H1 (cell line): ENCODE measurements around the gene TSPAN3. TPM values are rescaled to one million over a fixed set of nuclear protein-coding genes. Genes with fewer than 3 reads are reported as not detected.

Source experiments
- CTCF ChIA-PET: fragments of 300-600 bp; sonication (Branson Sonifier 250); formaldehyde crosslinking; loops from one replicate; lab custom pipeline; 2021; ENCODE audit not compliant: partially characterized antibody; lab: Charles Lee
- POLR2A ChIA-PET: fragments of 300-600 bp; sonication (Branson Sonifier 250); formaldehyde crosslinking; loops from one replicate; lab custom pipeline; 2021; ENCODE audit warnings: inconsistent platforms; ENCODE audit not compliant: partially characterized antibody; lab: Charles Lee
- DNase-seq, 2 experiments: peaks; one replicate each; pipeline versions ENCODE4 v3.0.0 to v3.0.0-alpha.2; 2010 to 2022; ENCODE audit warnings: low spot score in 2 of 2, low read depth in 1 of 2, mixed read lengths in 1 of 2
- FAIRE-seq: peaks from 2 replicates; lab custom pipeline; 2011; peaks lifted over from hg19 to GRCh38; lab: Jason Lieb, UNC
- H2AFZ ChIP-seq: 2 replicates; pipeline ENCODE4 v1.8.1; 2012; ENCODE audit warnings: low read length, inconsistent platforms
- H2AK5ac ChIP-seq: 2 replicates; pipeline ENCODE4 v1.6.1; 2013; ENCODE audit warnings: low read depth, low read length
- H2BK120ac ChIP-seq: replicated peaks from 2 replicates; pipeline ENCODE3; 2013; ENCODE audit warnings: low read depth, low read length, inconsistent platforms
- H2BK12ac ChIP-seq: 2 replicates; pipeline ENCODE4 v1.6.1; 2013; ENCODE audit warnings: low read depth, low read length
- H2BK15ac ChIP-seq: 2 replicates; pipeline ENCODE4 v1.6.1; 2013; ENCODE audit warnings: low read length
- H2BK20ac ChIP-seq: 2 replicates; pipeline ENCODE4 v1.6.1; 2013; ENCODE audit warnings: low read length
- H2BK5ac ChIP-seq: 2 replicates; pipeline ENCODE4 v1.6.1; 2013; ENCODE audit warnings: low read depth, low read length
- H3K14ac ChIP-seq: 2 replicates; pipeline ENCODE4 v1.6.1; 2013; ENCODE audit warnings: inconsistent platforms; ENCODE audit not compliant: insufficient read length
- H3K18ac ChIP-seq: 2 replicates; pipeline ENCODE4 v1.6.1; 2013; ENCODE audit warnings: low read length; ENCODE audit errors: extremely low read depth
- H3K23ac ChIP-seq: 2 replicates; pipeline ENCODE4 v1.6.1; 2013; ENCODE audit warnings: inconsistent platforms; ENCODE audit not compliant: insufficient read length
- H3K23me2 ChIP-seq: 2 replicates; pipeline ENCODE4 v1.6.1; 2013; ENCODE audit warnings: low read depth, low read length
- H3K27ac ChIP-seq: 2 replicates; pipeline ENCODE4 v1.6.1; 2011; ENCODE audit warnings: low read depth, low read length, inconsistent platforms
- H3K27me3 ChIP-seq, 4 experiments: replicated peaks in 1 of 4; 1 replicate in 1 of 4; 2 replicates in 3 of 4; pipeline versions ENCODE4 v1.6.1 to v1.8.1; 2011 to 2013; ENCODE audit warnings: low read length in 3 of 4, mild to moderate bottlenecking in 3 of 4, inconsistent platforms in 2 of 4, mixed read lengths in 2 of 4, moderate library complexity in 1 of 4; ENCODE audit not compliant: control insufficient read depth in 3 of 4, insufficient read depth in 3 of 4; ENCODE audit errors: extremely low read depth in 1 of 4
- H3K36me3 ChIP-seq, 4 experiments: 2 replicates each; pipeline versions ENCODE4 v1.6.1 to v1.8.1; 2011 to 2013; ENCODE audit warnings: mild to moderate bottlenecking in 4 of 4, low read length in 3 of 4, moderate library complexity in 2 of 4, control low read depth in 1 of 4, inconsistent platforms in 1 of 4; ENCODE audit not compliant: insufficient read depth in 4 of 4, control insufficient read depth in 2 of 4
- H3K4ac ChIP-seq: replicated peaks from 2 replicates; pipeline ENCODE3; 2013; ENCODE audit warnings: low read length, low read depth, mixed read lengths, inconsistent platforms; ENCODE audit not compliant: insufficient read length
- H3K4me1 ChIP-seq, 4 experiments: replicated peaks in 1 of 4; 1 replicate in 1 of 4; 2 replicates in 3 of 4; pipeline versions ENCODE4 v1.6.1 to v1.8.1; 2011 to 2013; ENCODE audit warnings: low read length in 3 of 4, inconsistent platforms in 2 of 4, mixed read lengths in 1 of 4; ENCODE audit not compliant: insufficient read depth in 4 of 4, control insufficient read depth in 3 of 4
- H3K4me2 ChIP-seq, 2 experiments: 2 replicates each; pipeline versions ENCODE4 v1.6.1 to v1.8.1; 2011 to 2013; ENCODE audit warnings: low read depth in 2 of 2, low read length in 2 of 2, control low read depth in 1 of 2, inconsistent platforms in 1 of 2, mild to moderate bottlenecking in 1 of 2; ENCODE audit not compliant: insufficient read depth in 1 of 2
- H3K4me3 ChIP-seq, 4 experiments: fragments of 200-600, 300-600 bp in 1 of 4; sonication (generic), shearing (Covaris generic), sonication (Bioruptor Twin) in 1 of 4; 2 replicates each; pipeline versions ENCODE4 v1.5.1 to v1.8.1; 2011 to 2016; ENCODE audit warnings: low read length in 4 of 4, low read depth in 3 of 4, control low read depth in 2 of 4, inconsistent platforms in 2 of 4, mild to moderate bottlenecking in 2 of 4, mixed read lengths in 1 of 4, moderate library complexity in 1 of 4; ENCODE audit not compliant: insufficient read depth in 2 of 4; ENCODE audit errors: extremely low read depth in 1 of 4
- H3K56ac ChIP-seq: replicated peaks from 2 replicates; pipeline ENCODE3; 2013; ENCODE audit warnings: low read depth, mild to moderate bottlenecking, mixed read lengths, low read length, inconsistent platforms; ENCODE audit not compliant: insufficient read length
- H3K79me1 ChIP-seq: 2 replicates; pipeline ENCODE4 v1.6.1; 2013; ENCODE audit warnings: low read depth, low read length, control low read depth
- H3K79me2 ChIP-seq, 2 experiments: 2 replicates each; pipeline versions ENCODE4 v1.6.1 to v1.8.1; 2012 to 2013; ENCODE audit warnings: low read length in 2 of 2, mild to moderate bottlenecking in 2 of 2, inconsistent platforms in 1 of 2; ENCODE audit not compliant: insufficient read depth in 2 of 2, control insufficient read depth in 1 of 2
- H3K9ac ChIP-seq, 4 experiments: replicated peaks in 1 of 4; 1 replicate in 1 of 4; 2 replicates in 3 of 4; pipeline versions ENCODE4 v1.6.1 to v1.8.1; 2011 to 2013; ENCODE audit warnings: low read depth in 3 of 4, low read length in 3 of 4, control low read depth in 2 of 4, mild to moderate bottlenecking in 2 of 4, moderate library complexity in 2 of 4, inconsistent platforms in 1 of 4; ENCODE audit errors: extremely low read depth in 1 of 4
- H3K9me3 ChIP-seq, 2 experiments: 2 replicates each; pipeline versions ENCODE4 v1.6.1 to v1.8.1; 2012 to 2013; ENCODE audit warnings: mild to moderate bottlenecking in 2 of 2, moderate library complexity in 2 of 2, control low read depth in 1 of 2, inconsistent platforms in 1 of 2, low read depth in 1 of 2, low read length in 1 of 2, mixed read lengths in 1 of 2; ENCODE audit not compliant: insufficient read depth in 2 of 2
- H4K20me1 ChIP-seq, 2 experiments: replicated peaks in 1 of 2; 2 replicates each; pipeline versions ENCODE3 to v1.8.1; 2011 to 2013; ENCODE audit warnings: inconsistent platforms in 2 of 2, low read length in 2 of 2, mild to moderate bottlenecking in 1 of 2; ENCODE audit not compliant: insufficient read depth in 2 of 2, control insufficient read depth in 1 of 2
- H4K5ac ChIP-seq: 2 replicates; pipeline ENCODE4 v1.6.1; 2013; ENCODE audit warnings: low read length, low read depth, mixed read lengths, inconsistent platforms; ENCODE audit not compliant: insufficient read length
- H4K8ac ChIP-seq: 2 replicates; pipeline ENCODE4 v1.8.0; 2013; ENCODE audit warnings: mild to moderate bottlenecking, moderate library complexity, low read length, inconsistent platforms; ENCODE audit not compliant: insufficient read depth; ENCODE audit errors: extremely low read depth
- H4K91ac ChIP-seq: replicated peaks from 2 replicates; pipeline ENCODE3; 2013; ENCODE audit warnings: low read length, mixed read lengths, inconsistent platforms; ENCODE audit not compliant: insufficient read length
- BCL11A ChIP-seq, 2 experiments: IDR thresholded peaks; one replicate each; pipeline ENCODE4 v1.6.1; 2011; ENCODE audit warnings: low read depth in 2 of 2, low read length in 2 of 2, mild to moderate bottlenecking in 2 of 2
- CHD2 ChIP-seq: IDR thresholded peaks from 2 replicates; pipeline ENCODE4 v1.6.1; 2012; ENCODE audit warnings: low read length, improper control_type of control experiment
- FOSL1 ChIP-seq: IDR thresholded peaks from 2 replicates; pipeline ENCODE4 v1.6.1; 2011; ENCODE audit warnings: mild to moderate bottlenecking, low read depth, low read length, moderate library complexity; ENCODE audit not compliant: insufficient read depth
- JUN ChIP-seq: IDR thresholded peaks from 2 replicates; pipeline ENCODE4 v1.6.1; 2011; ENCODE audit warnings: low read depth, mild to moderate bottlenecking, improper control_type of control experiment, low read length
- KDM4A ChIP-seq: IDR thresholded peaks from one replicate; pipeline ENCODE4 v1.7.1; 2012; ENCODE audit warnings: low read depth, mild to moderate bottlenecking, moderate library complexity, low read length, inconsistent platforms; ENCODE audit not compliant: severe bottlenecking
- MAFK ChIP-seq: IDR thresholded peaks from 2 replicates; pipeline ENCODE4 v1.6.1; 2012; ENCODE audit warnings: low read depth, mild to moderate bottlenecking, improper control_type of control experiment, low read length
- POLR2A ChIP-seq, 2 experiments: IDR thresholded peaks; 1 replicate in 1 of 2; 2 replicates in 1 of 2; pipeline ENCODE4 v1.6.1; 2011; ENCODE audit warnings: low read depth in 2 of 2, low read length in 2 of 2, mild to moderate bottlenecking in 2 of 2; ENCODE audit errors: control extremely low read depth in 1 of 2
- RNF2 ChIP-seq: fragments of 200-900, 300-1000 bp; sonication (generic); IDR thresholded peaks from 2 replicates; pipeline ENCODE4 v1.7.1; 2016; ENCODE audit warnings: borderline replicate concordance, low read depth, mild to moderate bottlenecking, antibody characterized with exemption, low read length; ENCODE audit not compliant: poor library complexity, severe bottlenecking; ENCODE audit errors: missing control alignments
- SP4 ChIP-seq: IDR thresholded peaks from 2 replicates; pipeline ENCODE4 v1.6.1; 2012; ENCODE audit warnings: low read length, inconsistent platforms
- WGBS, 2 experiments: shearing (Covaris generic) in 1 of 2; methylation state at CpG; one replicate each; pipeline versions ENCODE4 v1.1.6 to v1.1.7; 2013 to 2015; ENCODE audit warnings: low lambda C conversion rate in 2 of 2, mixed read lengths in 2 of 2, inconsistent platforms in 1 of 2, low coverage in 1 of 2, missing lambda C conversion rate in 1 of 2; ENCODE audit not compliant: insufficient replicate concordance in 2 of 2, insufficient coverage in 1 of 2, insufficient read length in 1 of 2; ENCODE audit errors: extremely low coverage in 1 of 2, missing lambda C conversion rate in 1 of 2; 5-methylcytosine and 5-hydroxymethylcytosine counted together
- polyA plus RNA-seq, 7 experiments: library from polyadenylated mRNA; depleted of rRNA in 3 of 7; stranded (reverse) in 5 of 7; unstranded in 2 of 7; fragments of >200 nt in 5 of 7; fragments of 200-250 nt in 2 of 7; gene quantifications; 1 replicate in 5 of 7; 2 replicates in 1 of 7; 4 replicates in 1 of 7; pipeline versions ENCODE4 v1.2.1 to v1.2.3, GENCODE V29; 2011 to 2013; ENCODE audit warnings: missing spikeins in 2 of 7, mixed read lengths in 2 of 7
- total RNA-seq: library from RNA; stranded (reverse); fragmentation: NEBNext Ultra II Directional; extraction: Animal tissue kit (Norgen Biotek cat#: 25700); gene quantifications from 2 replicates; pipeline ENCODE4 v1.2.1, GENCODE V29; 2021

Gene TSPAN3
- total and polyA plus RNA-seq, 2 of the 8 experiments (the other 6 are each of a cell fraction or from before 2014, with no cell fraction given), result 107 to 238 TPM

GRCh38 chr15:77017091-77017660, 53.7 kb downstream of the TSPAN3 start:
- FAIRE-seq, result no peak
- Histone ChIP-seq H3K4me3 (no peak overlapping the region), H2BK15ac (no peak overlapping the region), H3K9ac (no peak overlapping the region), H3K79me1 (no peaks in the 10 kb centered on the region), H2BK5ac (no peak overlapping the region), H4K5ac (no peak overlapping the region), H3K79me2 (no peaks in the 10 kb centered on the region), H2BK12ac (no peak overlapping the region), H4K20me1 (no peaks in the 10 kb centered on the region), H3K4ac (no peak overlapping the region), H3K9me3 (no peaks in the 10 kb centered on the region), H3K23ac (no peak overlapping the region), H3K4me2 (no peak overlapping the region)
- no peak for DNase-seq
- ChIA-PET POLR2A (no interaction called here), CTCF (interaction anchor here (0.9 to 3.3 kb wide), 5 partner anchors 10 to 826 kb away, joined by 3 to 17 read pairs (median 5); no protein-coding TSS in a partner anchor)
- TF ChIP-seq SP4 (no peak), CHD2 (no peak), BCL11A (IDR thresholded peaks at IDR 0.05; ENCODE audit: low read depth in 2 of 2, low read length in 2 of 2) (no peak), FOSL1 (no peak), KDM4A (no peak), POLR2A (IDR thresholded peaks at IDR 0.05; ENCODE audit: control extremely low read depth in 1 of 2, low read depth in 2 of 2, low read length in 2 of 2) (no peak), JUN (no peak), MAFK (no peak), RNF2 (no peak)
- TF ChIP-seq, all 59 proteins: peak for 0
- no peak overlapping the region for H2AFZ ChIP-seq
- no peak overlapping the region for H2BK120ac ChIP-seq
- H3K36me3 ChIP-seq, result no peaks in the 10 kb centered on the region
- no peak overlapping the region for H3K14ac ChIP-seq
- no peak overlapping the region for H3K27ac ChIP-seq
- no peaks in the 10 kb centered on the region for H3K27me3 ChIP-seq
- H3K4me1 ChIP-seq, result peaks cover 0 to 4% (median 0%) of the 10 kb centered on the region in 4 experiments; a peak in 1 of 7 replicates
- H4K8ac ChIP-seq, result no peak overlapping the region
- H2BK20ac ChIP-seq, result no peak overlapping the region
- WGBS, 2 experiments, result 94% methylated on average over 7 of the region's 7 CpGs; no CpG with 5 or more reads in 1 of the 2 experiments
- H3K56ac ChIP-seq, result no peak overlapping the region
- H4K91ac ChIP-seq, result no peak overlapping the region
- H3K23me2 ChIP-seq, result peaks cover 3% of the 10 kb centered on the region; the same call in 1 of the 2 replicates
- no peak overlapping the region for H2AK5ac ChIP-seq
- no peak overlapping the region for H3K18ac ChIP-seq
